GM12875 (cell line): ENCODE measurements around the gene EPHB2.

Experiments
- H3K4me3 ChIP-seq: one replicate; pipeline ENCODE4 v1.5.1; 2011; ENCODE audit warnings: low read depth, low read length, control low read depth
- CTCF ChIP-seq: IDR thresholded peaks from 2 replicates; pipeline ENCODE4 v1.5.1; 2011; ENCODE audit warnings: low read depth, mild to moderate bottlenecking, control low read depth, inconsistent platforms, low read length, moderate library complexity, borderline replicate concordance; ENCODE audit not compliant: insufficient read depth

EPHB2 gene

GRCh38 chr1:22737374-22738068, 26.9 kb downstream of the EPHB2 start:
- no peak overlapping the region for H3K4me3 ChIP-seq
- no peak for TF ChIP-seq CTCF

GRCh38 chr1:22738069-22738435, 27.4 kb downstream of the EPHB2 start:
- no peak for TF ChIP-seq CTCF

GRCh38 chr1:22738522-22738921, 27.9 kb downstream of the EPHB2 start:
- H3K4me3 ChIP-seq = no peak overlapping the region
- TF ChIP-seq CTCF = no peak

More at GRCh38 chr1:22738069-22738435, 27.4 kb downstream of the EPHB2 start:
- no peak overlapping the region for H3K4me3 ChIP-seq

GRCh38 chr1:22739648-22740385, 29.2 kb downstream of the EPHB2 start:
- no peak for TF ChIP-seq CTCF
- no peak overlapping the region for H3K4me3 ChIP-seq

- no peak for TF ChIP-seq CTCF
- H3K4me3 ChIP-seq = no peak overlapping the region
Observed at GRCh38 chr1:22741118-22741517, 30.5 kb downstream of the EPHB2 start.

- TF ChIP-seq CTCF = no peak
- H3K4me3 ChIP-seq = no peak overlapping the region
Observed at GRCh38 chr1:22745669-22746585, 35.3 kb downstream of the EPHB2 start.
